ENCODE measurements around the gene ADARB2.

ADARB2 gene

GRCh38 chr10:1716839-1717238 lies 20.5 kb downstream of the ADARB2 start:
- Histone ChIP-seq H3K4me3 (ENCODE audit: low read depth, low read length) (no peak overlapping the region), H3K4me1 (no peaks in the 10 kb centered on the region), H3K9me3 (no peaks in the 10 kb centered on the region), H3K27me3 (no peaks in the 10 kb centered on the region), H3K36me3 (no peaks in the 10 kb centered on the region)
- DNase-seq: no peak
- no peak for TF ChIP-seq CTCF (IDR thresholded peaks at IDR 0.05; ENCODE audit: low read depth, low read length)

GRCh38 chr10:1715821-1716220 lies 21.5 kb downstream of the ADARB2 start:
- H3K36me3 ChIP-seq: no peaks in the 10 kb centered on the region
- no peak overlapping the region for H3K4me3 ChIP-seq (ENCODE audit: low read depth, low read length)
- H3K9me3 ChIP-seq: no peaks in the 10 kb centered on the region
- no peaks in the 10 kb centered on the region for H3K4me1 ChIP-seq
- peak; percentile 34; the same call in 1 of the 2 replicates for TF ChIP-seq CTCF (IDR thresholded peaks at IDR 0.05; ENCODE audit: low read depth, low read length)
- no peaks in the 10 kb centered on the region for H3K27me3 ChIP-seq
- DNase-seq: no peak

- Histone ChIP-seq H3K36me3 (no peaks in the 10 kb centered on the region), H3K4me1 (no peaks in the 10 kb centered on the region), H3K4me3 (ENCODE audit: low read depth, low read length) (no peak overlapping the region), H3K9me3 (no peaks in the 10 kb centered on the region), H3K27me3 (0 out of 2 replicates have a peak, but pooled peaks cover 2% of the 10 kb centered on the region)
- DNase-seq: no peak
- no peak for TF ChIP-seq CTCF (IDR thresholded peaks at IDR 0.05; ENCODE audit: low read depth, low read length)
Observed at GRCh38 chr10:1712944-1713671, 24.2 kb downstream of the ADARB2 start.

GRCh38 chr10:1712314-1712713 lies 25.0 kb downstream of the ADARB2 start:
- no peaks in the 10 kb centered on the region for H3K9me3 ChIP-seq
- no peaks in the 10 kb centered on the region for H3K36me3 ChIP-seq
- H3K27me3 ChIP-seq: 0 out of 2 replicates have a peak, but pooled peaks cover 2% of the 10 kb centered on the region
- no peak for TF ChIP-seq CTCF (IDR thresholded peaks at IDR 0.05; ENCODE audit: low read depth, low read length)
- H3K4me3 ChIP-seq (ENCODE audit: low read depth, low read length): no peak overlapping the region
- no peak for DNase-seq
- no peaks in the 10 kb centered on the region for H3K4me1 ChIP-seq

GRCh38 chr10:1709161-1709560 lies 28.2 kb downstream of the ADARB2 start:
- Histone ChIP-seq H3K4me3 (ENCODE audit: low read depth, low read length) (no peak overlapping the region), H3K27me3 (0 out of 2 replicates have a peak, but pooled peaks cover 2% of the 10 kb centered on the region), H3K36me3 (no peaks in the 10 kb centered on the region), H3K9me3 (no peaks in the 10 kb centered on the region), H3K4me1 (no peaks in the 10 kb centered on the region)
- DNase-seq: no peak
- no peak for TF ChIP-seq CTCF (IDR thresholded peaks at IDR 0.05; ENCODE audit: low read depth, low read length)

- no peak for TF ChIP-seq CTCF (IDR thresholded peaks at IDR 0.05; ENCODE audit: low read depth, low read length)
- Histone ChIP-seq H3K4me1 (no peaks in the 10 kb centered on the region), H3K9me3 (no peaks in the 10 kb centered on the region), H3K36me3 (no peaks in the 10 kb centered on the region), H3K27me3 (0 out of 2 replicates have a peak, but pooled peaks cover 2% of the 10 kb centered on the region), H3K4me3 (ENCODE audit: low read depth, low read length) (no peak overlapping the region)
- DNase-seq: no peak
Observed at GRCh38 chr10:1708746-1709145, 28.6 kb downstream of the ADARB2 start.

All from BE2C (cell line).